Muscle of leg (tissue), 11 donors: ENCODE data around the gene LGALS3BP. TPM values are rescaled to one million over a fixed set of nuclear protein-coding genes. Genes with fewer than 3 reads are reported as not detected.

Source experiments
- DNase-seq: peaks from one replicate; pipeline ENCODE4 v3.0.0; 2013
- H3K27ac ChIP-seq: one replicate; pipeline ENCODE4 v1.5.1; 2013; ENCODE audit warnings: mild to moderate bottlenecking, low read length, control low read depth
- H3K27me3 ChIP-seq: one replicate; pipeline ENCODE4 v1.6.1; 2013; ENCODE audit warnings: low read length; ENCODE audit not compliant: control insufficient read depth, insufficient read depth
- H3K36me3 ChIP-seq: one replicate; pipeline ENCODE4 v1.6.1; 2013; ENCODE audit warnings: low read length; ENCODE audit not compliant: control insufficient read depth, insufficient read depth
- H3K4me1 ChIP-seq: one replicate; pipeline ENCODE4 v1.6.1; 2013; ENCODE audit warnings: low read length; ENCODE audit not compliant: control insufficient read depth, insufficient read depth
- H3K4me3 ChIP-seq: one replicate; pipeline ENCODE4 v1.5.1; 2013; ENCODE audit warnings: low read length, control low read depth
- H3K9me3 ChIP-seq: replicated peaks from 2 replicates; pipeline ENCODE4 v1.6.1; 2013; ENCODE audit warnings: low read depth, low read length; ENCODE audit not compliant: control insufficient read depth
- WGBS: methylation state at CpG from one replicate; pipeline ENCODE4 v1.1.5; 2013; ENCODE audit warnings: missing lambda C conversion rate; ENCODE audit not compliant: insufficient coverage; 5-methylcytosine and 5-hydroxymethylcytosine counted together
- polyA plus RNA-seq, 8 donors: library from polyadenylated mRNA; unstranded; fragments of 120-200 nt; gene quantifications; one replicate each; pipeline versions ENCODE4 v1.2.1 to v1.2.3, GENCODE V29; 2013; ENCODE audit warnings: inconsistent platforms in 1 of 8, low replicate concordance in 1 of 8; ENCODE audit not compliant: insufficient read length in 8 of 8, insufficient read depth in 1 of 8
- total RNA-seq: library from RNA; stranded (reverse); fragments of 120-200 nt; gene quantifications from one replicate; pipeline ENCODE4 v1.2.4, GENCODE V29; 2013

LGALS3BP gene
- total and polyA plus RNA-seq, 9 donors: 31.9 to 78.6 (median 57.4) TPM

GRCh38 chr17:78962345-78962983 lies 17.3 kb downstream of the LGALS3BP start:
- WGBS: 65% methylated on average over 13 of the region's 19 CpGs
- no peak overlapping the region for H3K27ac ChIP-seq

GRCh38 chr17:78961571-78961970 lies 18.2 kb downstream of the LGALS3BP start:
- Histone ChIP-seq H3K4me3 (no peak overlapping the region), H3K9me3 (no peaks in the 10 kb centered on the region), H3K27ac (no peak overlapping the region), H3K36me3 (no peaks in the 10 kb centered on the region), H3K4me1 (peaks cover 31% of the 10 kb centered on the region), H3K27me3 (peaks cover 2% of the 10 kb centered on the region)
- no peak for DNase-seq
- WGBS: 83% methylated on average over 3 of the region's 4 CpGs

More at GRCh38 chr17:78962345-78962983, 17.3 kb downstream of the LGALS3BP start:
- Histone ChIP-seq H3K36me3 (peaks cover 2% of the 10 kb centered on the region), H3K4me1 (peaks cover 35% of the 10 kb centered on the region), H3K27me3 (no peaks in the 10 kb centered on the region), H3K4me3 (no peak overlapping the region), H3K9me3 (no peaks in the 10 kb centered on the region)
- DNase-seq: no peak

DNA sequence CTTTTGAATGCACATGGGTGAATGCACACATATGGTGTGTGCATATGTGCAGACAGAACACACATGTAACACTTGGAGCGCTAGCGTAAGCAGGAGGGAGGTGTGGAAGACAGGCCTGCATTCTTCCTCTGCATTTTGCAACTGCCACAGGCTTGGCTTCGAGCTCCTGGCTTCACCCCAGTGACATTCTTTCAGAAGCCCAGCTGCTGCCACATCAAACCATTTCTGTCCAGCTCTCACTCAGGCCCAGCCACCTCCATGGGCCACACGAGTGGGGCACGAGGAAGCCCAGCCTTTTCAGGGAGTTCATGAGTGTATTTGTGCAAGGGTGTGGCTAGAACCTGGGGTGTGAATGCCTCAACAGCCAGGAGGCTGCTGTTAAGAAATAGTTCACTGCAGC lies 18.8 kb downstream of the LGALS3BP start:
- peaks cover 26% of the 10 kb centered on the region for H3K4me1 ChIP-seq
- H3K27ac ChIP-seq: no peak overlapping the region
- H3K9me3 ChIP-seq: no peaks in the 10 kb centered on the region
- peaks cover 2% of the 10 kb centered on the region for H3K27me3 ChIP-seq
- no peak overlapping the region for H3K4me3 ChIP-seq
- 20% methylated on average over 1 of the region's 5 CpGs for WGBS
- no peaks in the 10 kb centered on the region for H3K36me3 ChIP-seq
- peak; percentile 71 for DNase-seq

DNA sequence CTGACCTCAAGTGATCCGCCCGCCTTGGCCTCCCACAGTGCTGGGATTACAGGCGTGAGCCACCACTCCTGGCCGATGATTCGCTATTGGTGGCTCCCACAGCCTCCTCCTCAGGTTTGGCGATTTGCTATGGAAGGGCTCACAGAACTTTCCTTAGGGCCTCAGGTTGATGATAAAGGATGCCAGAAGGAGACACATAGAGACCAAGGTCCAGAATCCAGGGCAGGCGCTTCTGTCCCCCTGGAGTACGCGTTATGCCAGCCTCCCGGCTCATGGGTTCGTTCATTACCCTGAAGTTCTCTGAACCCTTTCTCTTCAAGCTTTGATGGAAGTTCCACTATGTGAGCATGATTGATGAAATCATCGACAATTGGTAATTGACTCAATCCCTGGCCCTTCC lies 19.9 kb downstream of the LGALS3BP start:
- DNase-seq: no peak
- Histone ChIP-seq H3K27ac (no peak overlapping the region), H3K27me3 (peaks cover 2% of the 10 kb centered on the region), H3K9me3 (no peaks in the 10 kb centered on the region), H3K4me1 (peaks cover 19% of the 10 kb centered on the region), H3K4me3 (no peak overlapping the region), H3K36me3 (no peaks in the 10 kb centered on the region)
- 91% methylated on average over 10 of the region's 12 CpGs for WGBS

DNA sequence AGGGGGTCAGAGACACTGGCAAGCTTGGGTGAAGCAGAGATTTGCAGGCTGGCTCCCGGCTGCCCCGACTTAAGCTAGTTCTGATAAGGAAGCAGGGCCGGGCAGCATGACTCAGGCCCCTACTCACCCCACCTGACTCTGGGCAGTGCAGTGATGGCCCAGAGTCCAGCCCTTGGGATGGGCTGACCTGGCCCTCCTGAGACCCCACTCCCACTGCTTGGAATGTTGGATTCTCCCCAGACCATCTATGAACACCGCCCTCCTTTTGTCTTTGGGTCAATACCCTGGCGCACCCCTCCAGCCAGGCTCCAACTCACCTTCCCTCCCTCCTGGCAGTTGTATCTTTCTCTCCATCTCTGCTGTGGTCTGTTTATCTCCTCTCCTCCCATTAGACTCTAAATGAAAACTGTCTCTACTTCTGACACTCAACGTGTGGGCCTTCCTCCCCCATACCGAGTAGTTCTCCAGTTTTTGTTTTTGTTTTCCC lies 21.0 kb downstream of the LGALS3BP start:
- peaks cover 26% of the 10 kb centered on the region for H3K4me1 ChIP-seq
- H3K36me3 ChIP-seq: no peaks in the 10 kb centered on the region
- no peak overlapping the region for H3K27ac ChIP-seq
- H3K27me3 ChIP-seq: peaks cover 7% of the 10 kb centered on the region
- H3K9me3 ChIP-seq: no peaks in the 10 kb centered on the region
- DNase-seq: no peak
- WGBS: 83% methylated on average over 7 of the region's 7 CpGs
- H3K4me3 ChIP-seq: no peak overlapping the region

DNA sequence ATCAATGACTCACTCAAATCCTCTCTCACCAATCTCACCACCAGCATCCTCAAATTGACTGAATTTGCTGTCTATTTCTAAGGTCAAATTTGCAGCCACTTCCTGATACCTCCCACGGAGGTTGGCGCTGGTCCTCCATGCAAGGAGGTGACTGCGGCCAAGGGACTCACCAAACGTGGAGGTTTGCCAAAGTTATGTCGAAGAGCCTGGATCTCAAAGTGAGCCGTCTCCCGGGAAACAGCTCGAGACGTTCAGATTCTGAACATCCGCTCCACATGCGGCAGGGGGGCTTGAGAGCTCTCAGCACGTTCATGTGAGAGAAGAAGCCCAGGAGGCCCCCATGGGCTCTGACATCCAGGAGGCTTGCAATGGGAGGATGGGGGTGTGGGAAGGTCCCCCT lies 22.6 kb downstream of the LGALS3BP start:
- Histone ChIP-seq H3K9me3 (no peaks in the 10 kb centered on the region), H3K4me3 (no peak overlapping the region), H3K27me3 (peaks cover 7% of the 10 kb centered on the region), H3K27ac (no peak overlapping the region), H3K4me1 (peaks cover 34% of the 10 kb centered on the region), H3K36me3 (no peaks in the 10 kb centered on the region)
- DNase-seq: no peak
- 48% methylated on average over 12 of the region's 12 CpGs for WGBS

DNA sequence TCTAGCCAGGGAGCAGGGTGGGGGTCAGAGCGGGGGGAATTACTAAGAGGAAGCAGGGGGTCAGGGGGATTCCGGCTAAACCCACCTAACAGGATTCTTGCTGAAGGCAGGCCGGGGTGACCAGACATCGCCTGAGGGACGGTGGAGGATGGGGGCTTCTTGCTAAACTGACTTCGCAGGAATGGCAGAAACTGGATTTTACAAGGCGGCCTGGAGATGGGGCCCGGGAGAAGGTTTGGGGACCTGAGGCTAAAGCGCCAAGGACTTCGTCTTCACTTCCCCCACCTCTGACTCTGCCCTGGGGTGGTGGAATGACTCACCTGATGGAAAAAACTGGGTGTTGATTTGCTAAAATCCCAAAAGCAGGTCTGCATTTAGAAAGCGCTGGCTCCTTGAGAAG lies 23.5 kb downstream of the LGALS3BP start:
- Histone ChIP-seq H3K9me3 (peaks cover under 1% of the 10 kb centered on the region), H3K27me3 (peaks cover 7% of the 10 kb centered on the region), H3K4me1 (peaks cover 38% of the 10 kb centered on the region), H3K36me3 (no peaks in the 10 kb centered on the region), H3K27ac (no peak overlapping the region), H3K4me3 (no peak overlapping the region)
- 86% methylated on average over 2 of the region's 11 CpGs for WGBS
- DNase-seq: no peak

DNA sequence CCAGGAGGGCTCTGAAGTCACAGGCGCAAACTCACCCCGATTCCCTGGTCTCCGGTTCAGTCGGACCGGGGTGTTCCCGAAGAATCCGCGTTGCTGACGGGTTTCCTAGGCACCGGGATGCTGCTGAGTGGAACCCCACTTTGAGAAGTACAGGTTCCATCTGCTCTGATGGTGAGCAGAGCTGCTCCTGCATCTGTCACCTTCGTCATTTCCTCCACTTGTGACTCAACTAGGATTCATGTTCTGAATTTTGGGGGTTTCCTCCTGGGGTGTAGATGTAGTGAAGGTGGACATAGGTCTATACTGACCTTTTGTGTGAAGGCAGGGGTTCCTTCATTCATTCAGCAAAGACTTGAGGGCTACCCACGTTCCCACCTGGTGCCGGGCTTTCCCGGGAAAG lies 25.0 kb downstream of the LGALS3BP start:
- peaks cover 7% of the 10 kb centered on the region for H3K27me3 ChIP-seq
- no peaks in the 10 kb centered on the region for H3K36me3 ChIP-seq
- WGBS: 88% methylated on average over 13 of the region's 14 CpGs
- H3K9me3 ChIP-seq: peaks cover 15% of the 10 kb centered on the region
- peaks cover 30% of the 10 kb centered on the region for H3K4me1 ChIP-seq
- H3K4me3 ChIP-seq: no peak overlapping the region
- no peak for DNase-seq
- no peak overlapping the region for H3K27ac ChIP-seq

- 27% methylated on average over 24 of the region's 29 CpGs for WGBS
- Histone ChIP-seq H3K4me1 (peaks cover 30% of the 10 kb centered on the region), H3K27ac (no peak overlapping the region), H3K36me3 (no peaks in the 10 kb centered on the region), H3K4me3 (no peak overlapping the region), H3K27me3 (peaks cover 7% of the 10 kb centered on the region), H3K9me3 (peaks cover 15% of the 10 kb centered on the region)
- DNase-seq: peak; percentile 53
Observed at GRCh38 chr17:78953356-78954350, 26.1 kb downstream of the LGALS3BP start.

- no peaks in the 10 kb centered on the region for H3K36me3 ChIP-seq
- peaks cover 30% of the 10 kb centered on the region for H3K4me1 ChIP-seq
- DNase-seq: no peak
- H3K9me3 ChIP-seq: peaks cover 15% of the 10 kb centered on the region
- peak overlapping the region; percentile 42 for H3K27ac ChIP-seq
- H3K4me3 ChIP-seq: no peak overlapping the region
- H3K27me3 ChIP-seq: peaks cover 7% of the 10 kb centered on the region
- 59% methylated on average over 3 of the region's 10 CpGs for WGBS
Observed at GRCh38 chr17:78952706-78953105, 27.0 kb downstream of the LGALS3BP start.
